ENCODE results near the gene TLR6.

- TF ChIP-seq CTCF (IDR thresholded peaks at IDR 0.05) (no peak), PRDM15 (CRISPR knock-in tag; IDR thresholded peaks at IDR 0.05) (no peak), CREB1 (CRISPR knock-in tag; IDR thresholded peaks at IDR 0.05) (no peak), FOXJ3 (CRISPR knock-in tag; IDR thresholded peaks at IDR 0.05; ENCODE audit: borderline replicate concordance) (no peak), CBFB (CRISPR knock-in tag; IDR thresholded peaks at IDR 0.05; ENCODE audit: low read depth) (no peak), NFYB (CRISPR knock-in tag; conservative IDR thresholded peaks at IDR 0.05; ENCODE audit: low read depth) (no peak), CREM (CRISPR knock-in tag; IDR thresholded peaks at IDR 0.05) (no peak)
- TF ChIP-seq, protein P1, sequence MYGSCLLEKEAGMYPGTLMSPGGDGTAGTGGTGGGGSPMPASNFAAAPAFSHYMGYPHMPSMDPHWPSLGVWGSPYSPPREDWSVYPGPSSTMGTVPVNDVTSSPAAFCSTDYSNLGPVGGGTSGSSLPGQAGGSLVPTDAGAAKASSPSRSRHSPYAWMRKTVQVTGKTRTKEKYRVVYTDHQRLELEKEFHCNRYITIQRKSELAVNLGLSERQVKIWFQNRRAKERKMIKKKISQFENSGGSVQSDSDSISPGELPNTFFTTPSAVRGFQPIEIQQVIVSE (CRISPR knock-in tag; IDR thresholded peaks at IDR 0.05; ENCODE audit: borderline replicate concordance) = no peak
- TF ChIP-seq, protein P2, sequence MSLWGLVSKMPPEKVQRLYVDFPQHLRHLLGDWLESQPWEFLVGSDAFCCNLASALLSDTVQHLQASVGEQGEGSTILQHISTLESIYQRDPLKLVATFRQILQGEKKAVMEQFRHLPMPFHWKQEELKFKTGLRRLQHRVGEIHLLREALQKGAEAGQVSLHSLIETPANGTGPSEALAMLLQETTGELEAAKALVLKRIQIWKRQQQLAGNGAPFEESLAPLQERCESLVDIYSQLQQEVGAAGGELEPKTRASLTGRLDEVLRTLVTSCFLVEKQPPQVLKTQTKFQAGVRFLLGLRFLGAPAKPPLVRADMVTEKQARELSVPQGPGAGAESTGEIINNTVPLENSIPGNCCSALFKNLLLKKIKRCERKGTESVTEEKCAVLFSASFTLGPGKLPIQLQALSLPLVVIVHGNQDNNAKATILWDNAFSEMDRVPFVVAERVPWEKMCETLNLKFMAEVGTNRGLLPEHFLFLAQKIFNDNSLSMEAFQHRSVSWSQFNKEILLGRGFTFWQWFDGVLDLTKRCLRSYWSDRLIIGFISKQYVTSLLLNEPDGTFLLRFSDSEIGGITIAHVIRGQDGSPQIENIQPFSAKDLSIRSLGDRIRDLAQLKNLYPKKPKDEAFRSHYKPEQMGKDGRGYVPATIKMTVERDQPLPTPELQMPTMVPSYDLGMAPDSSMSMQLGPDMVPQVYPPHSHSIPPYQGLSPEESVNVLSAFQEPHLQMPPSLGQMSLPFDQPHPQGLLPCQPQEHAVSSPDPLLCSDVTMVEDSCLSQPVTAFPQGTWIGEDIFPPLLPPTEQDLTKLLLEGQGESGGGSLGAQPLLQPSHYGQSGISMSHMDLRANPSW (CRISPR knock-in tag; conservative IDR thresholded peaks at IDR 0.05; ENCODE audit: low read depth) = no peak
- TF ChIP-seq, protein P3, sequence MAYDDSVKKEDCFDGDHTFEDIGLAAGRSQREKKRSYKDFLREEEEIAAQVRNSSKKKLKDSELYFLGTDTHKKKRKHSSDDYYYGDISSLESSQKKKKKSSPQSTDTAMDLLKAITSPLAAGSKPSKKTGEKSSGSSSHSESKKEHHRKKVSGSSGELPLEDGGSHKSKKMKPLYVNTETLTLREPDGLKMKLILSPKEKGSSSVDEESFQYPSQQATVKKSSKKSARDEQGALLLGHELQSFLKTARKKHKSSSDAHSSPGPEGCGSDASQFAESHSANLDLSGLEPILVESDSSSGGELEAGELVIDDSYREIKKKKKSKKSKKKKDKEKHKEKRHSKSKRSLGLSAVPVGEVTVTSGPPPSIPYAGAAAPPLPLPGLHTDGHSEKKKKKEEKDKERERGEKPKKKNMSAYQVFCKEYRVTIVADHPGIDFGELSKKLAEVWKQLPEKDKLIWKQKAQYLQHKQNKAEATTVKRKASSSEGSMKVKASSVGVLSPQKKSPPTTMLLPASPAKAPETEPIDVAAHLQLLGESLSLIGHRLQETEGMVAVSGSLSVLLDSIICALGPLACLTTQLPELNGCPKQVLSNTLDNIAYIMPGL (CRISPR knock-in tag; IDR thresholded peaks at IDR 0.05) = no peak
- TF ChIP-seq, protein P4, sequence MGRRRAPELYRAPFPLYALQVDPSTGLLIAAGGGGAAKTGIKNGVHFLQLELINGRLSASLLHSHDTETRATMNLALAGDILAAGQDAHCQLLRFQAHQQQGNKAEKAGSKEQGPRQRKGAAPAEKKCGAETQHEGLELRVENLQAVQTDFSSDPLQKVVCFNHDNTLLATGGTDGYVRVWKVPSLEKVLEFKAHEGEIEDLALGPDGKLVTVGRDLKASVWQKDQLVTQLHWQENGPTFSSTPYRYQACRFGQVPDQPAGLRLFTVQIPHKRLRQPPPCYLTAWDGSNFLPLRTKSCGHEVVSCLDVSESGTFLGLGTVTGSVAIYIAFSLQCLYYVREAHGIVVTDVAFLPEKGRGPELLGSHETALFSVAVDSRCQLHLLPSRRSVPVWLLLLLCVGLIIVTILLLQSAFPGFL (CRISPR knock-in tag; IDR thresholded peaks at IDR 0.05; ENCODE audit: borderline replicate concordance) = no peak
Observed at GRCh38 chr4:38837334-38837733, 19.3 kb downstream of the TLR6 start.
